Endodermal cell (in vitro differentiated cells): Measurements from ENCODE around the gene TRNT1. TPM values are rescaled to one million over a fixed set of nuclear protein-coding genes. Genes with fewer than 3 reads are reported as not detected.
A peak's percentile ranks its signal among the peaks of the same experiment; 100 is the strongest.

Experiments used
- DNase-seq: peaks from one replicate; pipeline ENCODE4 v3.0.0-alpha.2; 2017
- H3K27ac ChIP-seq: 2 replicates; pipeline ENCODE4 v1.5.1; 2013; ENCODE audit warnings: mild to moderate bottlenecking, low read depth, low read length, moderate library complexity
- H3K27me3 ChIP-seq: 2 replicates; pipeline ENCODE4 v1.6.1; 2013; ENCODE audit warnings: mild to moderate bottlenecking, low read length, moderate library complexity; ENCODE audit not compliant: insufficient read depth, control insufficient read depth, poor library complexity, severe bottlenecking
- H3K36me3 ChIP-seq: 2 replicates; pipeline ENCODE4 v1.7.0; 2013; ENCODE audit warnings: mild to moderate bottlenecking, low read length, moderate library complexity; ENCODE audit not compliant: control insufficient read depth, insufficient read depth
- H3K4me1 ChIP-seq: one replicate; pipeline ENCODE4 v1.7.0; 2013; ENCODE audit warnings: low read length; ENCODE audit not compliant: control insufficient read depth, insufficient read depth
- H3K4me3 ChIP-seq: 2 replicates; pipeline ENCODE4 v1.5.1; 2013; ENCODE audit warnings: mild to moderate bottlenecking, low read length, moderate library complexity
- H3K9ac ChIP-seq: 2 replicates; pipeline ENCODE4 v1.6.1; 2013; ENCODE audit warnings: mild to moderate bottlenecking, low read length, moderate library complexity; ENCODE audit not compliant: poor library complexity, severe bottlenecking; ENCODE audit errors: extremely low read depth
- H3K9me3 ChIP-seq: 2 replicates; pipeline ENCODE4 v1.6.1; 2013; ENCODE audit warnings: mild to moderate bottlenecking, low read length, moderate library complexity; ENCODE audit not compliant: control insufficient read depth
- H3K27ac Mint-ChIP-seq: 2 replicates; pipeline ENCODE4 v1.8.0; 2020; ENCODE audit warnings: mixed read lengths
- H3K27me3 Mint-ChIP-seq: 2 replicates; pipeline ENCODE4 v1.8.0; 2021; ENCODE audit warnings: mild to moderate bottlenecking, mixed read lengths; ENCODE audit not compliant: insufficient read depth
- H3K36me3 Mint-ChIP-seq: 2 replicates; pipeline ENCODE4 v1.8.0; 2020; ENCODE audit warnings: low read depth, mixed read lengths
- H3K4me1 Mint-ChIP-seq: 2 replicates; pipeline ENCODE4 v1.8.0; 2020; ENCODE audit warnings: mixed read lengths
- H3K4me3 Mint-ChIP-seq: 2 replicates; pipeline ENCODE4 v1.8.0; 2020; ENCODE audit warnings: mild to moderate bottlenecking, moderate library complexity, mixed read lengths
- H3K9me3 Mint-ChIP-seq: 2 replicates; pipeline ENCODE4 v1.8.0; 2020; ENCODE audit warnings: mild to moderate bottlenecking, mixed read lengths
- CTCF ChIP-seq: fragments of 200-600 bp; sonication (generic); conservative IDR thresholded peaks from 2 replicates; pipeline ENCODE4 v1.5.0; 2021; ENCODE audit warnings: antibody characterized with exemption, mild to moderate bottlenecking
- WGBS, 2 experiments: methylation state at CpG; one replicate each; pipeline versions ENCODE4 v1.1.5 to v1.1.7; 2013; ENCODE audit warnings: missing lambda C conversion rate in 2 of 2, mixed read lengths in 1 of 2; ENCODE audit not compliant: insufficient coverage in 1 of 2, insufficient read length in 1 of 2; 5-methylcytosine and 5-hydroxymethylcytosine counted together
- total RNA-seq, 2 donors: library from RNA; stranded (reverse); fragmentation: NEBNext Ultra II Directional in 1 of 2; extraction: Animal tissue kit (Norgen Biotek cat#: 25700) in 1 of 2; gene quantifications; 2 replicates in 1 of 2; 3 replicates in 1 of 2; pipeline ENCODE4 v1.2.1, GENCODE V29; 2021

Gene TRNT1
- total RNA-seq, 2 donors from 2014 or later: 31.8 to 33.5 TPM

- peak overlapping the region; percentile 95 for H3K9ac ChIP-seq
- peaks cover 5% of the 10 kb centered on the region for H3K4me1 ChIP-seq
- peak overlapping the region; percentile 92 for H3K4me3 ChIP-seq
- peak overlapping the region; percentile 33 for H3K27ac ChIP-seq
- 92 to 94% methylated on average over 17 to 24 of the region's 24 CpGs for WGBS, 2 experiments
- H3K9me3 ChIP-seq: peaks cover 4% of the 10 kb centered on the region
- TF ChIP-seq CTCF: no peak
- Mint-ChIP-seq H3K27ac (peak overlapping the region; percentile 88), H3K9me3 (peaks cover under 1% of the 10 kb centered on the region), H3K27me3 (no peaks in the 10 kb centered on the region), H3K36me3 (peaks cover 23% of the 10 kb centered on the region), H3K4me3 (peak overlapping the region; percentile 89), H3K4me1 (peaks cover 9% of the 10 kb centered on the region)
- H3K36me3 ChIP-seq: peaks cover 25% of the 10 kb centered on the region
- H3K27me3 ChIP-seq: no peaks in the 10 kb centered on the region
- no peak for DNase-seq
Measured at GRCh38 chr3:3125977-3126376, 763 bp upstream of the TRNT1 start.

GRCh38 chr3:3127432-3128010, 781 bp downstream of the TRNT1 start:
- peaks cover 4% of the 10 kb centered on the region for H3K9me3 Mint-ChIP-seq
- TF ChIP-seq CTCF: no peak
- Histone ChIP-seq H3K36me3 (peaks cover 29% of the 10 kb centered on the region), H3K27ac (peak overlapping the region; percentile 85), H3K27me3 (no peaks in the 10 kb centered on the region), H3K4me1 (peaks cover 5% of the 10 kb centered on the region), H3K9me3 (peaks cover 8% of the 10 kb centered on the region), H3K9ac (peak overlapping the region; percentile 95), H3K4me3 (peak overlapping the region; percentile 92)
- H3K36me3 Mint-ChIP-seq: peaks cover 27% of the 10 kb centered on the region
- H3K27me3 Mint-ChIP-seq: no peaks in the 10 kb centered on the region
- WGBS, 2 experiments: 38 to 39% methylated on average over 15 to 20 of the region's 20 CpGs
- DNase-seq: peak; percentile 52
- peaks cover 9% of the 10 kb centered on the region for H3K4me1 Mint-ChIP-seq
- peak overlapping the region; percentile 93 for H3K27ac Mint-ChIP-seq
- peak overlapping the region; percentile 89 for H3K4me3 Mint-ChIP-seq

GRCh38 chr3:3129579-3129978, 2.8 kb downstream of the TRNT1 start:
- Mint-ChIP-seq H3K4me1 (peaks cover 11% of the 10 kb centered on the region), H3K27me3 (no peaks in the 10 kb centered on the region), H3K36me3 (peaks cover 34% of the 10 kb centered on the region), H3K27ac (no peak overlapping the region), H3K4me3 (no peak overlapping the region), H3K9me3 (peaks cover 4% of the 10 kb centered on the region)
- no peak overlapping the region for H3K27ac ChIP-seq
- H3K4me3 ChIP-seq: no peak overlapping the region
- H3K36me3 ChIP-seq: peaks cover 34% of the 10 kb centered on the region
- no peak for TF ChIP-seq CTCF
- H3K9ac ChIP-seq: no peak overlapping the region
- WGBS, 2 experiments: 78 to 80% methylated on average over 5 of the region's 5 CpGs
- no peak for DNase-seq
- peaks cover 5% of the 10 kb centered on the region for H3K4me1 ChIP-seq
- H3K9me3 ChIP-seq: peaks cover 8% of the 10 kb centered on the region
- no peaks in the 10 kb centered on the region for H3K27me3 ChIP-seq
